K562 (cell line): Measurements from ENCODE around the gene BORCS8. TPM values are rescaled to one million over a fixed set of nuclear protein-coding genes. Genes with fewer than 3 reads are reported as not detected.

Experiments used
- ATAC-seq: fragments of 200-7000 bp; cut with Tn5 transposase; 3 replicates; pipeline ENCODE4 v1.9.1; 2020; ENCODE audit warnings: moderate library complexity
- BruUV-seq: library from RNA; stranded (reverse); fragments of 400-500 nt; replicated peaks from 2 replicates; lab custom pipeline; 2021; lab: Mats Ljungman, UMichigan
- CTCF ChIA-PET: fragments of 300-600 bp; formaldehyde crosslinking; extraction: SDS; loops from one replicate; lab custom pipeline; 2021; ENCODE audit warnings: low intra/inter-chr PET ratio; lab: Yijun Ruan, JAX
- POLR2A ChIA-PET: fragments of 300-600, 350-650 bp; sonication (Branson Sonifier 250); formaldehyde crosslinking; extraction: SDS; loops from one replicate; lab custom pipeline; 2021; ENCODE audit warnings: antibody characterized with exemption, inconsistent platforms; lab: Yijun Ruan, JAX
- DNase-seq, 4 experiments: peaks; one replicate each; pipeline versions ENCODE4 v3.0.0 to v3.0.0-alpha.2; 2011 to 2018; ENCODE audit warnings: low spot score in 3 of 4, mixed read lengths in 3 of 4; ENCODE audit errors: extremely low read depth in 1 of 4
- FAIRE-seq: peaks from 2 replicates; lab custom pipeline; 2011; peaks lifted over from hg19 to GRCh38; lab: Jason Lieb, UNC
- H2AFZ ChIP-seq: 2 replicates; pipeline ENCODE4 v1.6.0; 2011; ENCODE audit warnings: low read depth, low read length, control low read depth, inconsistent platforms
- H3K27ac ChIP-seq: fragments of 200-600 bp; 3 replicates; pipeline ENCODE4 v1.8.0; 2011; ENCODE audit warnings: low read depth, mild to moderate bottlenecking, control low read depth, inconsistent platforms, low read length, moderate library complexity, mixed read lengths; ENCODE audit errors: extremely low read depth
- H3K27me3 ChIP-seq, 2 experiments: fragments of 300-600 bp in 1 of 2; 2 replicates in 1 of 2; 3 replicates in 1 of 2; pipeline versions ENCODE4 v1.6.0 to v1.8.0; 2011; ENCODE audit warnings: inconsistent platforms in 2 of 2, low read length in 2 of 2, mild to moderate bottlenecking in 1 of 2, mixed read lengths in 1 of 2, moderate library complexity in 1 of 2; ENCODE audit not compliant: control insufficient read depth in 2 of 2, insufficient read depth in 2 of 2
- H3K36me3 ChIP-seq: fragments of 300-600 bp; 3 replicates; pipeline ENCODE4 v1.8.0; 2011; ENCODE audit warnings: mild to moderate bottlenecking, low read length, inconsistent platforms; ENCODE audit not compliant: control insufficient read depth, insufficient read depth
- H3K4me1 ChIP-seq, 2 experiments: fragments of 200-600 bp in 1 of 2; replicated peaks in 1 of 2; 2 replicates in 1 of 2; 3 replicates in 1 of 2; pipeline versions ENCODE4 v1.5.1 to v1.8.0; 2011; ENCODE audit warnings: inconsistent platforms in 2 of 2, low read length in 2 of 2, mild to moderate bottlenecking in 1 of 2, mixed read lengths in 1 of 2, moderate library complexity in 1 of 2; ENCODE audit not compliant: control insufficient read depth in 2 of 2, insufficient read depth in 2 of 2
- H3K4me2 ChIP-seq: 2 replicates; pipeline ENCODE4 v1.6.1; 2011; ENCODE audit warnings: low read length, control low read depth, inconsistent platforms, mixed read lengths; ENCODE audit not compliant: insufficient read depth
- H3K4me3 ChIP-seq: fragments of 200-600 bp; sonication (generic), shearing (Covaris generic); 2 replicates; pipeline ENCODE4 v1.5.1; 2016; ENCODE audit warnings: control low read depth, inconsistent platforms
- H3K79me2 ChIP-seq: fragments of 200-600 bp; 3 replicates; pipeline ENCODE4 v1.8.0; 2011; ENCODE audit warnings: low read length, inconsistent platforms; ENCODE audit not compliant: control insufficient read depth, insufficient read depth
- H3K9ac ChIP-seq, 2 experiments: 2 replicates each; pipeline versions ENCODE4 v1.6.0 to v1.6.1; 2011; ENCODE audit warnings: low read depth in 2 of 2, low read length in 2 of 2, control low read depth in 1 of 2, inconsistent platforms in 1 of 2, mild to moderate bottlenecking in 1 of 2, mixed read lengths in 1 of 2; ENCODE audit not compliant: insufficient read depth in 1 of 2
- H3K9me1 ChIP-seq: one replicate; pipeline ENCODE4 v1.6.0; 2011; ENCODE audit warnings: inconsistent platforms, mild to moderate bottlenecking, low read length, moderate library complexity; ENCODE audit not compliant: control insufficient read depth, insufficient read depth
- H3K9me3 ChIP-seq: replicated peaks from 2 replicates; pipeline ENCODE4 v1.5.1; 2011; ENCODE audit warnings: low read depth, low read length, inconsistent platforms; ENCODE audit not compliant: control insufficient read depth, insufficient read depth
- H4K20me1 ChIP-seq: replicated peaks from 2 replicates; pipeline ENCODE4 v1.6.1; 2011; ENCODE audit warnings: low read length, inconsistent platforms, mixed read lengths; ENCODE audit not compliant: control insufficient read depth, insufficient read depth
- DLX4 ChIP-seq: fragments of 250-450 bp; sonication (Bioruptor Pico); IDR thresholded peaks from 2 replicates; pipeline ENCODE4 v1.6.1; 2021; ENCODE audit warnings: mild to moderate bottlenecking
- GTF2E2 ChIP-seq: fragments of 200-800 bp; sonication (Bioruptor generic); IDR thresholded peaks from 2 replicates; pipeline ENCODE4 v1.6.1; 2016; ENCODE audit warnings: missing genetic modification characterization, missing compliant biosample characterization
- HDAC3 ChIP-seq: fragments of 450-650 bp; IDR thresholded peaks from 2 replicates; pipeline ENCODE4 v1.6.1; 2018; ENCODE audit warnings: borderline replicate concordance, mild to moderate bottlenecking, moderate library complexity; ENCODE audit not compliant: partially characterized antibody
- HNRNPK ChIP-seq: fragments of 200-400 bp; formaldehyde crosslinking; IDR thresholded peaks from one replicate; pipeline ENCODE4 v1.6.1; 2018; ENCODE audit warnings: mild to moderate bottlenecking, low read depth, low read length; ENCODE audit not compliant: poor library complexity, severe bottlenecking
- KDM1A ChIP-seq, 2 experiments: fragments of 450-650 bp; IDR thresholded peaks; 2 replicates each; pipeline ENCODE4 v1.6.1; 2016; ENCODE audit warnings: mild to moderate bottlenecking in 2 of 2
- OTX1 ChIP-seq: fragments of 450-650 bp; formaldehyde crosslinking; IDR thresholded peaks from 2 replicates; pipeline ENCODE4 v1.4.0; 2022; ENCODE audit warnings: mild to moderate bottlenecking
- PML ChIP-seq: IDR thresholded peaks from 2 replicates; pipeline ENCODE4 v1.6.1; 2012; ENCODE audit warnings: low read length, inconsistent platforms
- SLC30A9 ChIP-seq: fragments of 250-450 bp; sonication (Bioruptor Pico); IDR thresholded peaks from 2 replicates; pipeline ENCODE4 v1.8.0; 2022; ENCODE audit warnings: mild to moderate bottlenecking, moderate library complexity
- WHSC1 ChIP-seq: IDR thresholded peaks from one replicate; pipeline ENCODE4 v1.6.1; 2012; ENCODE audit warnings: low read length, control low read depth, inconsistent platforms
- ZBTB5 ChIP-seq: fragments of 450-650 bp; IDR thresholded peaks from 2 replicates; pipeline ENCODE4 v1.6.1; 2017; ENCODE audit warnings: antibody characterized with exemption
- ZEB2 ChIP-seq: fragments of 450-650 bp; IDR thresholded peaks from 2 replicates; pipeline ENCODE4 v1.6.1; 2016
- WGBS: fragments of 100-300 bp; shearing (Covaris generic); methylation state at CpG from one replicate; pipeline ENCODE4 v1.1.6; 2016; ENCODE audit warnings: low coverage, mixed read lengths; ENCODE audit not compliant: insufficient coverage; ENCODE audit errors: missing lambda C conversion rate; 5-methylcytosine and 5-hydroxymethylcytosine counted together
- in situ Hi-C: fragments of 300-500 bp; cut with MboI; formaldehyde crosslinking; loops from 4 replicates; pipeline ENCODE4 v1.15.0; 2018; ENCODE audit warnings: inconsistent platforms, mixed read lengths
- intact Hi-C: fragments of 100-400 bp; cut with micrococcal nuclease; formaldehyde crosslinking; loops from 2 replicates; pipeline ENCODE4 v1.14.2; 2022
- polyA plus RNA-seq, 8 experiments: library from polyadenylated mRNA; depleted of rRNA in 4 of 8; stranded (reverse) in 5 of 8; unstranded in 3 of 8; fragments of >200 nt; fragmentation: Nextera tagmentation in 2 of 8; fragmentation: Illumina TruSeq in 1 of 8; extraction: Ambion mirVana in 2 of 8; extraction: Trizol in 1 of 8; gene quantifications; 2 replicates each; pipeline versions ENCODE4 v1.2.1 to v1.2.3, GENCODE V29; 2011 to 2014; ENCODE audit warnings: inconsistent platforms in 1 of 8, missing spikeins in 1 of 8
- total RNA-seq, 7 experiments: library from RNA; depleted of rRNA in 6 of 7; stranded (reverse); fragments of >200 nt in 6 of 7; fragmentation: Illumina TruSeq in 2 of 7; extraction: Trizol in 2 of 7; gene quantifications; 2 replicates each; pipeline versions ENCODE4 v1.2.1 to v1.2.3, GENCODE V29; 2011 to 2021; ENCODE audit warnings: low replicate concordance in 1 of 7
- TF ChIP-seq, protein P1 (sequence below): sonication (generic); formaldehyde crosslinking; IDR thresholded peaks from 2 replicates; pipeline ENCODE4 v1.9.0; 2022; ENCODE audit warnings: mild to moderate bottlenecking, missing genetic modification reagents
- TF ChIP-seq, protein P2 (sequence below): sonication (generic); formaldehyde crosslinking; IDR thresholded peaks from 2 replicates; pipeline ENCODE4 v1.8.0; 2023; ENCODE audit warnings: missing genetic modification reagents, mild to moderate bottlenecking, borderline replicate concordance

The BORCS8 gene
- total and polyA plus RNA-seq, 9 of the 15 experiments (the other 6 are each of a cell fraction or from before 2014, with no cell fraction given) = 4.6 to 33.6 (median 16.3) TPM

DNA sequence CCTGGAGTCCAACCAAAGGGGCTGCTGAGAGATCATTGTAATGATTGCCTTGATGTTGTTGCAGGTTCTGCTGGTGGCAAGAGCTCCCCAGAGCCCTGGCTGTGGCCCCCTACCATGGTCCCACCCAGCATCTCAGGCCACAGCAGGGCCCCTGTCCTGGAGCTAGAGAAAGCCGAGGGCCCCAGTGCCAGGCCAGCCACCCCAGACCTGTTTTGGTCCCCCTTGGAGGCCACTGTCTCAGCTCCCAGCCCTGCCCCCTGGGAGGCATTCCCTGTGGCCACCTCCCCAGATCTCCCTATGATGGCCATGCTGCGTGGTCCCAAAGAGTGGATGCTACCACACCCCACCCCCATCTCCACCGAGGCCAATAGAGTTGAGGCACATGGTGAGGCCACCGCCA, 35.3 kb upstream of the BORCS8 start (continued):
- TF ChIP-seq ZBTB5 (no peak), DLX4 (CRISPR knock-in tag) (no peak), WHSC1 (no peak), PML (no peak), ZEB2 (no peak), KDM1A (IDR thresholded peaks at IDR 0.05) (no peak)
- TF ChIP-seq, protein P1, sequence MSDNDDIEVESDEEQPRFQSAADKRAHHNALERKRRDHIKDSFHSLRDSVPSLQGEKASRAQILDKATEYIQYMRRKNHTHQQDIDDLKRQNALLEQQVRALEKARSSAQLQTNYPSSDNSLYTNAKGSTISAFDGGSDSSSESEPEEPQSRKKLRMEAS (CRISPR knock-in tag) = no peak

GRCh38 chr19:19226663-19227062, 34.7 kb upstream of the BORCS8 start:
- no peak for TF ChIP-seq OTX1 (CRISPR knock-in tag)
- TF ChIP-seq, protein P2, sequence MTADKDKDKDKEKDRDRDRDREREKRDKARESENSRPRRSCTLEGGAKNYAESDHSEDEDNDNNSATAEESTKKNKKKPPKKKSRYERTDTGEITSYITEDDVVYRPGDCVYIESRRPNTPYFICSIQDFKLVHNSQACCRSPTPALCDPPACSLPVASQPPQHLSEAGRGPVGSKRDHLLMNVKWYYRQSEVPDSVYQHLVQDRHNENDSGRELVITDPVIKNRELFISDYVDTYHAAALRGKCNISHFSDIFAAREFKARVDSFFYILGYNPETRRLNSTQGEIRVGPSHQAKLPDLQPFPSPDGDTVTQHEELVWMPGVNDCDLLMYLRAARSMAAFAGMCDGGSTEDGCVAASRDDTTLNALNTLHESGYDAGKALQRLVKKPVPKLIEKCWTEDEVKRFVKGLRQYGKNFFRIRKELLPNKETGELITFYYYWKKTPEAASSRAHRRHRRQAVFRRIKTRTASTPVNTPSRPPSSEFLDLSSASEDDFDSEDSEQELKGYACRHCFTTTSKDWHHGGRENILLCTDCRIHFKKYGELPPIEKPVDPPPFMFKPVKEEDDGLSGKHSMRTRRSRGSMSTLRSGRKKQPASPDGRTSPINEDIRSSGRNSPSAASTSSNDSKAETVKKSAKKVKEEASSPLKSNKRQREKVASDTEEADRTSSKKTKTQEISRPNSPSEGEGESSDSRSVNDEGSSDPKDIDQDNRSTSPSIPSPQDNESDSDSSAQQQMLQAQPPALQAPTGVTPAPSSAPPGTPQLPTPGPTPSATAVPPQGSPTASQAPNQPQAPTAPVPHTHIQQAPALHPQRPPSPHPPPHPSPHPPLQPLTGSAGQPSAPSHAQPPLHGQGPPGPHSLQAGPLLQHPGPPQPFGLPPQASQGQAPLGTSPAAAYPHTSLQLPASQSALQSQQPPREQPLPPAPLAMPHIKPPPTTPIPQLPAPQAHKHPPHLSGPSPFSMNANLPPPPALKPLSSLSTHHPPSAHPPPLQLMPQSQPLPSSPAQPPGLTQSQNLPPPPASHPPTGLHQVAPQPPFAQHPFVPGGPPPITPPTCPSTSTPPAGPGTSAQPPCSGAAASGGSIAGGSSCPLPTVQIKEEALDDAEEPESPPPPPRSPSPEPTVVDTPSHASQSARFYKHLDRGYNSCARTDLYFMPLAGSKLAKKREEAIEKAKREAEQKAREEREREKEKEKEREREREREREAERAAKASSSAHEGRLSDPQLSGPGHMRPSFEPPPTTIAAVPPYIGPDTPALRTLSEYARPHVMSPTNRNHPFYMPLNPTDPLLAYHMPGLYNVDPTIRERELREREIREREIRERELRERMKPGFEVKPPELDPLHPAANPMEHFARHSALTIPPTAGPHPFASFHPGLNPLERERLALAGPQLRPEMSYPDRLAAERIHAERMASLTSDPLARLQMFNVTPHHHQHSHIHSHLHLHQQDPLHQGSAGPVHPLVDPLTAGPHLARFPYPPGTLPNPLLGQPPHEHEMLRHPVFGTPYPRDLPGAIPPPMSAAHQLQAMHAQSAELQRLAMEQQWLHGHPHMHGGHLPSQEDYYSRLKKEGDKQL (CRISPR knock-in tag) = no peak
- no peak for TF ChIP-seq SLC30A9 (CRISPR knock-in tag)
- TF ChIP-seq HDAC3 = no peak
- no peak for TF ChIP-seq HNRNPK
- no peak for TF ChIP-seq GTF2E2
- POLR2A ChIA-PET = interaction anchor here (1.2 kb wide), 1 partner anchor 11 kb away, joined by 6 read pairs; no protein-coding TSS in a partner anchor

More at GRCh38 chr19:19226663-19227062, 34.7 kb upstream of the BORCS8 start:
- H3K4me3 ChIP-seq = no peak overlapping the region
- FAIRE-seq (no peak), ATAC-seq (no peak), DNase-seq (no peak)
- 5% methylated on average over 9 of the region's 10 CpGs for WGBS
- H3K79me2 ChIP-seq = no peaks in the 10 kb centered on the region
- H3K27me3 ChIP-seq = peaks cover 12 to 63% of the 10 kb centered on the region in 2 experiments; a peak in 4 of 5 replicates
- no TSS peak for BruUV-seq
- CTCF ChIA-PET = no interaction called here
- H4K20me1 ChIP-seq = peaks cover 4% of the 10 kb centered on the region; the same call in 1 of the 2 replicates
- H3K9ac ChIP-seq = peak overlapping the region in 1 of 2 experiments; percentile 22; a peak in 1 of 4 replicates
- intact Hi-C loops (no loop called here), in situ Hi-C loops (no loop called here)
- H3K36me3 ChIP-seq = no peaks in the 10 kb centered on the region
- no peak overlapping the region for H2AFZ ChIP-seq
- no peak overlapping the region for H3K27ac ChIP-seq
- no peaks in the 10 kb centered on the region for H3K9me3 ChIP-seq
- H3K9me1 ChIP-seq = no peaks in the 10 kb centered on the region
- H3K4me2 ChIP-seq = no peak overlapping the region
- H3K4me1 ChIP-seq = peaks cover 3 to 25% of the 10 kb centered on the region in 2 experiments; a peak in 4 of 5 replicates
